ENCODE data around the gene RGS6. TPM values are rescaled to one million over a fixed set of nuclear protein-coding genes. Genes with fewer than 3 reads are reported as not detected.

The RGS6 gene
- total RNA-seq, 2 experiments from 2014 or later, result not detected

GRCh38 chr14:72402377-72402772, 470.1 kb downstream of the RGS6 start:
- no peaks in the 10 kb centered on the region for H3K36me3 Mint-ChIP-seq (ENCODE audit: low read depth)
- peaks cover 15% of the 10 kb centered on the region for H3K4me1 Mint-ChIP-seq (ENCODE audit: low read depth)
- DNase-seq (no peak), ATAC-seq (ENCODE audit: poor library complexity) (no peak)
- H3K27me3 Mint-ChIP-seq, result peaks cover 62% of the 10 kb centered on the region
- TF ChIP-seq CTCF (IDR thresholded peaks at IDR 0.05), result no peak
- H3K9me3 Mint-ChIP-seq, result no peaks in the 10 kb centered on the region
- POLR2A ChIA-PET, result no interaction called here
- H3K9me3 ChIP-seq (ENCODE audit: control insufficient read depth in 1 of 2, insufficient read depth in 1 of 2, low read length in 2 of 2), result no peaks in the 10 kb centered on the region
- H3K27ac ChIP-seq (ENCODE audit: low read depth in 1 of 2, low read length in 2 of 2), result no peak overlapping the region
- intact Hi-C loops (cut with DNase I, micrococcal nuclease), result no loop called here
- H3K27ac Mint-ChIP-seq, result no peak overlapping the region
- no peaks in the 10 kb centered on the region for H3K36me3 ChIP-seq (ENCODE audit: insufficient read depth, low read length)
- H3K4me1 ChIP-seq (ENCODE audit: insufficient read depth, low read length), result peaks cover 6% of the 10 kb centered on the region
- CTCF ChIA-PET, result no interaction called here
- no peak overlapping the region for H3K4me3 Mint-ChIP-seq
- H3K4me3 ChIP-seq (ENCODE audit: low read length), result no peak overlapping the region
- H3K27me3 ChIP-seq (ENCODE audit: control insufficient read depth in 1 of 2, insufficient read depth in 2 of 2, low read length in 2 of 2), result peaks cover 8 to 20% of the 10 kb centered on the region in 2 experiments

GRCh38 chr14:72404106-72404774, 472.0 kb downstream of the RGS6 start:
- no peak for TF ChIP-seq CTCF (IDR thresholded peaks at IDR 0.05)
- no peak overlapping the region for H3K4me3 Mint-ChIP-seq
- ChIA-PET CTCF (no interaction called here), POLR2A (no interaction called here)
- Histone ChIP-seq H3K36me3 (ENCODE audit: insufficient read depth, low read length) (no peaks in the 10 kb centered on the region), H3K27ac (ENCODE audit: low read depth in 1 of 2, low read length in 2 of 2) (no peak overlapping the region), H3K27me3 (ENCODE audit: control insufficient read depth in 1 of 2, insufficient read depth in 2 of 2, low read length in 2 of 2) (peaks cover 8 to 20% of the 10 kb centered on the region in 2 experiments), H3K4me3 (ENCODE audit: low read length) (no peak overlapping the region), H3K9me3 (ENCODE audit: control insufficient read depth in 1 of 2, insufficient read depth in 1 of 2, low read length in 2 of 2) (peaks cover 0 to 6% of the 10 kb centered on the region in 2 experiments), H3K4me1 (ENCODE audit: insufficient read depth, low read length) (peaks cover 6% of the 10 kb centered on the region)
- ATAC-seq (ENCODE audit: poor library complexity) (no peak), DNase-seq (no peak)
- peaks cover 15% of the 10 kb centered on the region for H3K4me1 Mint-ChIP-seq (ENCODE audit: low read depth)
- intact Hi-C loops (cut with DNase I, micrococcal nuclease), result no loop called here
- H3K36me3 Mint-ChIP-seq (ENCODE audit: low read depth), result no peaks in the 10 kb centered on the region
- no peak overlapping the region for H3K27ac Mint-ChIP-seq
- H3K27me3 Mint-ChIP-seq, result peaks cover 60% of the 10 kb centered on the region
- H3K9me3 Mint-ChIP-seq, result peaks cover 6% of the 10 kb centered on the region

DNA sequence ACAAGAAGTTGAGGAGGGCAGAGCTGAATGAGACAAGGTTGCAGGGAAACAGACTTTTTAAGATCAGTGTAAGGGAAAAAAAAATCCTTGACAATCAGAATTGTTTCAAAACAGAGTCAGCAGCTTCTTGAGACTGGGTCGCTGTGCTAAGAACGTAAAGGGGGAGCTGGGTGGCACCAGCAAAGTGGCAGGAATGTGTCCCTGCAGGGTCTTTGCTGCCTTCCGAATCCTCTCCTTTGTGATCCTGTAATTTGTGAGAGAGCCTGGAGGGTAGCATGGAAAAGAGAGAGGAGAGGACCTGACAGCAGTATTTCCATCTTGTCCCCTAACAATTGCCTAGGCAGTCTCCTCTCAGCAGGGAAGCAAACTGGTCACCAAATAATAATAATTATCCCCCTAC, 472.8 kb downstream of the RGS6 start:
- H3K27ac Mint-ChIP-seq, result no peak overlapping the region
- no peak overlapping the region for H3K4me3 Mint-ChIP-seq
- intact Hi-C loops (cut with DNase I, micrococcal nuclease), result no loop called here
- Histone ChIP-seq H3K27ac (ENCODE audit: low read depth in 1 of 2, low read length in 2 of 2) (no peak overlapping the region), H3K4me3 (ENCODE audit: low read length) (no peak overlapping the region), H3K27me3 (ENCODE audit: control insufficient read depth in 1 of 2, insufficient read depth in 2 of 2, low read length in 2 of 2) (peaks cover 8 to 20% of the 10 kb centered on the region in 2 experiments), H3K4me1 (ENCODE audit: insufficient read depth, low read length) (peaks cover 6% of the 10 kb centered on the region), H3K36me3 (ENCODE audit: insufficient read depth, low read length) (no peaks in the 10 kb centered on the region), H3K9me3 (ENCODE audit: control insufficient read depth in 1 of 2, insufficient read depth in 1 of 2, low read length in 2 of 2) (peaks cover 0 to 6% of the 10 kb centered on the region in 2 experiments)
- ChIA-PET CTCF (no interaction called here), POLR2A (no interaction called here)
- DNase-seq, result no peak
- TF ChIP-seq CTCF (IDR thresholded peaks at IDR 0.05), result no peak
- H3K9me3 Mint-ChIP-seq, result peaks cover 6% of the 10 kb centered on the region
- ATAC-seq (ENCODE audit: poor library complexity), result no peak
- H3K36me3 Mint-ChIP-seq (ENCODE audit: low read depth), result no peaks in the 10 kb centered on the region
- peaks cover 15% of the 10 kb centered on the region for H3K4me1 Mint-ChIP-seq (ENCODE audit: low read depth)
- H3K27me3 Mint-ChIP-seq, result peaks cover 53% of the 10 kb centered on the region

Data from CD4-positive, alpha-beta T cell (primary cell).